ENCODE data around the gene ARHGEF10L.

ARHGEF10L gene

DNA sequence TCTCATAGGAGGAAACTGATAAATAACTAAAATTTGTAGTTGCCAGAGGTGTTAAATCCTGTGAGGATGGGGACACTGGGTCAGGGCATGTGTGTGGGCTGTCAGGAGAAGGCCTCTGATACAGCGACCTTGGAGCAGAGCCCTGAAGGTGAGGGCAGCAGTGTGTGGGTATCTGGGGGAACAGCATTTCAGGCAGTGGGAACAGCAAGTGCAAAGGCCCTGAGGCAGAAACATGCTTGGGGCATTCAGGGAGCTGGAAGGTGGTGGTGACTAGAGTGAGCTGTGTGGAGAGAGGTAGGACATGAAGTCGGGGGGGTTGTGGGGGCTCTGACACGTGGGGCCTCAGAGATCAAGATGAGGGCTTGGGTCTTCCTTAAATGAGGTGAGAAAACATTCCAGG lies 30.7 kb downstream of the ARHGEF10L start:
- no peak overlapping the region for H3K27ac ChIP-seq
- TF ChIP-seq, protein P1, sequence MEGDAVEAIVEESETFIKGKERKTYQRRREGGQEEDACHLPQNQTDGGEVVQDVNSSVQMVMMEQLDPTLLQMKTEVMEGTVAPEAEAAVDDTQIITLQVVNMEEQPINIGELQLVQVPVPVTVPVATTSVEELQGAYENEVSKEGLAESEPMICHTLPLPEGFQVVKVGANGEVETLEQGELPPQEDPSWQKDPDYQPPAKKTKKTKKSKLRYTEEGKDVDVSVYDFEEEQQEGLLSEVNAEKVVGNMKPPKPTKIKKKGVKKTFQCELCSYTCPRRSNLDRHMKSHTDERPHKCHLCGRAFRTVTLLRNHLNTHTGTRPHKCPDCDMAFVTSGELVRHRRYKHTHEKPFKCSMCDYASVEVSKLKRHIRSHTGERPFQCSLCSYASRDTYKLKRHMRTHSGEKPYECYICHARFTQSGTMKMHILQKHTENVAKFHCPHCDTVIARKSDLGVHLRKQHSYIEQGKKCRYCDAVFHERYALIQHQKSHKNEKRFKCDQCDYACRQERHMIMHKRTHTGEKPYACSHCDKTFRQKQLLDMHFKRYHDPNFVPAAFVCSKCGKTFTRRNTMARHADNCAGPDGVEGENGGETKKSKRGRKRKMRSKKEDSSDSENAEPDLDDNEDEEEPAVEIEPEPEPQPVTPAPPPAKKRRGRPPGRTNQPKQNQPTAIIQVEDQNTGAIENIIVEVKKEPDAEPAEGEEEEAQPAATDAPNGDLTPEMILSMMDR (IDR thresholded peaks at IDR 0.05): no peak
- no peaks in the 10 kb centered on the region for H3K9me3 ChIP-seq
- no peak overlapping the region for H3K4me3 ChIP-seq (ENCODE audit: low read depth in 1 of 2, low read length in 1 of 2)
- no peaks in the 10 kb centered on the region for H3K36me3 ChIP-seq
- no peaks in the 10 kb centered on the region for H3K4me1 ChIP-seq (ENCODE audit: control insufficient read depth in 1 of 2, insufficient read depth in 1 of 2, low read depth in 1 of 2, low read length in 1 of 2)
- H3K27me3 ChIP-seq: peaks cover 27% of the 10 kb centered on the region

DNA sequence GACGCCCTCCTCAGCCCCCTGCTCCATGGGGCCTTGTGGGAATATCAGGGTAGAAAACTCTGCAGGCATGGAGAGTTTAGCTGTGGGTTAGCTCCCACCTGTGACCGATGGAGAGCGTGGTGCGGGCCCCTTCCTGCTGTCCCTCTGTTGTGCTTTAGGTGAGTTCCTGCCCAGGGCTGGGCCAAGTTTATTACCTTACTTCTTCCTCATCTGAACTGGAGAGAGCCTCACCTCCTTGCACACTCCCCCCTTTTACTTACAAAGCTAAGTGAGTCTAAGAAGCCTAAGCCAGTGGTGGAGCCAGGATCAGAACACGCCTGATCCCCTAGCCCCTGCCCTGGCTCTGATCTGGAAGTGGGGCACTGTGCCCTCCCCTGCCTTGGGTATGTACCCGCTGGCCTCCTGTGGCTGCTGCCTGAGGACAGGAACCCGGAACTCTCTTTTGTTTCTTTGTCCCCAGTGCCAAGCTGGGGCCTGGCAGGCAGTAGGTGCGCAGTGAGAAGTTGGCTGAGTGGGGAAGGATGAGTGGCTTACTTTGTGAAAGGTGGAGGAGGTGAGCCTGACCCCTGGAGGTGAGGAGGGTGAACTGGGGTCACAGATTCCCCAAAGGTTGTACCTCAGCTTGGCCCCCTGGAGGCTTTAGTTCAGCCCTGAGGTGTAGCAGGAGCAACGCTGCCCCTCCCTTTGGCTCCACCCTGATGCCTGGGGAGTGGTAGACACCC lies 32.9 kb downstream of the ARHGEF10L start:
- TF ChIP-seq, protein P1 (IDR thresholded peaks at IDR 0.05): no peak
- no peaks in the 10 kb centered on the region for H3K36me3 ChIP-seq
- H3K9me3 ChIP-seq: no peaks in the 10 kb centered on the region
- H3K4me1 ChIP-seq (ENCODE audit: control insufficient read depth in 1 of 2, insufficient read depth in 1 of 2, low read depth in 1 of 2, low read length in 1 of 2): no peaks in the 10 kb centered on the region
- no peak overlapping the region for H3K4me3 ChIP-seq (ENCODE audit: low read depth in 1 of 2, low read length in 1 of 2)
- H3K27ac ChIP-seq: no peak overlapping the region
- peaks cover 22% of the 10 kb centered on the region for H3K27me3 ChIP-seq

GRCh38 chr1:17573518-17574041 lies 34.1 kb downstream of the ARHGEF10L start:
- no peak overlapping the region for H3K4me3 ChIP-seq (ENCODE audit: low read depth in 1 of 2, low read length in 1 of 2)
- H3K27me3 ChIP-seq: peaks cover 19% of the 10 kb centered on the region
- H3K4me1 ChIP-seq (ENCODE audit: control insufficient read depth in 1 of 2, insufficient read depth in 1 of 2, low read depth in 1 of 2, low read length in 1 of 2): no peaks in the 10 kb centered on the region
- H3K27ac ChIP-seq: no peak overlapping the region
- no peaks in the 10 kb centered on the region for H3K9me3 ChIP-seq
- no peaks in the 10 kb centered on the region for H3K36me3 ChIP-seq
- TF ChIP-seq, protein P1 (IDR thresholded peaks at IDR 0.05): no peak

DNA sequence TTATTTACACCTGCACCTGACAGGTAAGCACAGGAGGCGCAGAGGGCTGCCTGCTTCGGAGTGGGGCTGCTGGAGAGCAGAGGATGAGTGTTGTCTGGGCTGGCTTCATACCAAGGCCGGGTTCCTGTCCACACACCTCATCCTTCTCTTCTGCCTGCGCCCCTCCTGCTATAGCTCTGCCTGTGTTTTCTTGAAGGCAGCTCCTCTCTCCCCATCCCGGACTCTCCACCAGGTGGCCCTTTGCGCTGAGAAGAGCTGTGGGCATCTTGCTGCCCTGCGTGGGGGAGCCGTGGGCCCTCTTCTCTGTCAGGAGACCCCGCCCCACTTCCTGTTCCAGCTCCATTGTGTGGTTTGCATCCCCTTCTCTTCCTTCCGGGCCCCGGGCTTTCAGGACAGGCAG lies 35.0 kb downstream of the ARHGEF10L start:
- Histone ChIP-seq H3K4me1 (ENCODE audit: control insufficient read depth in 1 of 2, insufficient read depth in 1 of 2, low read depth in 1 of 2, low read length in 1 of 2) (peaks cover 0 to under 1% of the 10 kb centered on the region in 2 experiments), H3K4me3 (ENCODE audit: low read depth in 1 of 2, low read length in 1 of 2) (no peak overlapping the region)

DNA sequence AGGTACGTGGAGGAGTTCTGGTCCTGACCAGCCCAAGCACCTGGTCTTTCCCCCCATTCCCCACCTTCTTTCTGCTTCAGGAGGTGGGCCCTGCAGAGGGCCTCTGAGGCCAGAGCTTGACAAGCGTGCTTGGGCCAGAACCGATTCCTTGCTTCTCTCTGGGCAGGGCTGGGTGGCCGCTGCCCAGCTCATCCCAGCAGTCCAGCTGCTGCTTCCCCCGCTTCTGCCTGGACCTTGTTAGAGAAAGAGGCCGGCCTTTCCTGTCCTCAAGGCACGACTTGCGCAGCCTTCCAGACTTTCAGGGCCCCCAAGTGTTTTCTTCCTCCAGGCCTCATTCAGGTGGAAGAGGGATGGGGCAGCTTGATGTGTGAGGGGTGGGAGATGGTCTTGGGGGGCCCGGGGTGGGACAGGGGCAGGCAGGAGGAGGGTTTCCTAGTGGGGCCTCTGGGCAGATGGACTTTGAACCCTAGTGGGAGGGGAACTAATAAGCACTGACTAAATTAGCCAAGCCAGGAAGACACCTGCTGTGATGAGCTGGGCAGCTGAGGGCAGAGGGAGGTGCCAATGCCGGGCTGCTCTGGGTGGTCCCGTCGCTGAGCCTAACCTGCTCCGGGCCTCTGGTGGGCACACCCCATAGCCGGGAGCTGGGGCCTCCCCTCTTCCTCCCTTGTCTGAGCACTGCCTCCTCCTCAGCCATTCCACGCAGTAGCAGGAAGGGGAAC lies 36.5 kb downstream of the ARHGEF10L start:
- no peaks in the 10 kb centered on the region for H3K9me3 ChIP-seq
- H3K27me3 ChIP-seq: no peaks in the 10 kb centered on the region
- TF ChIP-seq, protein P1 (IDR thresholded peaks at IDR 0.05): no peak
- H3K27ac ChIP-seq: no peak overlapping the region
- no peak overlapping the region for H3K4me3 ChIP-seq (ENCODE audit: low read depth in 1 of 2, low read length in 1 of 2)
- H3K4me1 ChIP-seq (ENCODE audit: control insufficient read depth in 1 of 2, insufficient read depth in 1 of 2, low read depth in 1 of 2, low read length in 1 of 2): peaks cover 11 to 15% of the 10 kb centered on the region in 2 experiments
- no peaks in the 10 kb centered on the region for H3K36me3 ChIP-seq

More for the DNA sequence above, 35.0 kb downstream of the ARHGEF10L start:
- Histone ChIP-seq H3K9me3 (no peaks in the 10 kb centered on the region), H3K27me3 (peaks cover 10% of the 10 kb centered on the region), H3K36me3 (no peaks in the 10 kb centered on the region), H3K27ac (no peak overlapping the region)
- TF ChIP-seq, protein P1 (IDR thresholded peaks at IDR 0.05): no peak
